ENCODE results near the gene TAP1. TPM values are rescaled to one million over a fixed set of nuclear protein-coding genes. Genes with fewer than 3 reads are reported as not detected.

Gene TAP1
- total and polyA plus RNA-seq, 2 donors (not counting 1 experiment from before 2014, with no cell fraction given) = 126 to 184 TPM

DNA sequence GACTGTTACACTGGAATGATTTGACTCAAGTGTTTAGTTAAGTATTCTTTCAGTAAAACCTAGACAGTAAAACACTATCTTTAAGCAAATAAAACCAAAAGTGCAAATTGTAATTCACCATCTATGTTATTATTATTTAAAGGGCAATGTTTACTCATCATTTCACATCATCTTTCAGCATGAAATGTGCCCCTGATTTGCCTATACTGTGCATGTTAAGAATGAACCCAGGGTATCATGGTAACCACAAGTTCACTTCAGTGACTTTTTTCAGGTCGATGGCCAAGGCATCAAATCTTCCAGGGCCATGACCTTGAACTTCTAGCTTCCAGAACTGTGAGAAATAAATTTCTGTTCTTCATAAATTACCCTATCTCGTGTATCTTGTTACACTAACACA lies 34.6 kb downstream of the TAP1 start:
- Histone ChIP-seq H2AFZ (ENCODE audit: insufficient read depth, low read depth, low read length, poor library complexity, severe bottlenecking) (no peak overlapping the region), H4K20me1 (ENCODE audit: control insufficient read depth, insufficient read depth, low read length, poor library complexity, severe bottlenecking) (peaks cover 1% of the 10 kb centered on the region), H3K4me3 (ENCODE audit: control extremely low read depth in 1 of 5, extremely low read depth in 1 of 5, insufficient read depth in 1 of 5, low read depth in 2 of 5, low read length in 4 of 5) (peak overlapping the region in 1 of 5 experiments; percentile 2), H3K79me2 (ENCODE audit: control insufficient read depth, insufficient read depth, low read length) (peaks cover 48% of the 10 kb centered on the region), H3K9me3 (ENCODE audit: control extremely low read depth in 1 of 3, control insufficient read depth in 2 of 3, insufficient read depth in 1 of 3, low read length in 2 of 3) (no peaks in the 10 kb centered on the region), H3K27ac (ENCODE audit: low read length in 2 of 2) (peak overlapping the region in 1 of 2 donors; percentile 11), H3K27me3 (replicated peaks in 1 of 4; ENCODE audit: control extremely low read depth in 1 of 4, control insufficient read depth in 3 of 4, insufficient read depth in 4 of 4, low read length in 3 of 4) (no peaks in the 10 kb centered on the region), H3K9ac (ENCODE audit: low read length) (no peak overlapping the region), H3K36me3 (replicated peaks in 1 of 2; ENCODE audit: control extremely low read depth in 1 of 2, control insufficient read depth in 1 of 2, extremely low read depth in 1 of 2, insufficient read depth in 2 of 2, low read length in 1 of 2) (peaks cover 0 to 13% of the 10 kb centered on the region in 2 experiments), H3K4me1 (ENCODE audit: control insufficient read depth in 2 of 2, insufficient read depth in 2 of 2, low read length in 2 of 2) (peaks cover 65% of the 10 kb centered on the region in 2 donors), H3K4me2 (replicated peaks; ENCODE audit: low read depth, low read length, poor library complexity, severe bottlenecking) (peak overlapping the region; percentile 26)
- POLR2A ChIA-PET = no interaction called here
- no peak for ATAC-seq (ENCODE audit: low read depth)
- CTCF ChIA-PET = interaction anchor here (1.4 to 4.1 kb wide), 4 partner anchors 9 to 50 kb away, joined by 4 to 24 read pairs (median 13); partner anchors contain the start of gene TAP2
- Mint-ChIP-seq H3K9me3 (ENCODE audit: insufficient read depth) (no peaks in the 10 kb centered on the region), H3K4me1 (peaks cover 75% of the 10 kb centered on the region), H3K27ac (peak overlapping the region; percentile 51), H3K27me3 (no peaks in the 10 kb centered on the region), H3K4me3 (peak overlapping the region; percentile 30)
- intact Hi-C loops (cut with micrococcal nuclease) = loop anchor here (5.0 to 10.0 kb wide), 2 partner anchors 48 to 126 kb away; partner anchors contain the start of gene HLA-DMB
- TF ChIP-seq, protein P1, sequence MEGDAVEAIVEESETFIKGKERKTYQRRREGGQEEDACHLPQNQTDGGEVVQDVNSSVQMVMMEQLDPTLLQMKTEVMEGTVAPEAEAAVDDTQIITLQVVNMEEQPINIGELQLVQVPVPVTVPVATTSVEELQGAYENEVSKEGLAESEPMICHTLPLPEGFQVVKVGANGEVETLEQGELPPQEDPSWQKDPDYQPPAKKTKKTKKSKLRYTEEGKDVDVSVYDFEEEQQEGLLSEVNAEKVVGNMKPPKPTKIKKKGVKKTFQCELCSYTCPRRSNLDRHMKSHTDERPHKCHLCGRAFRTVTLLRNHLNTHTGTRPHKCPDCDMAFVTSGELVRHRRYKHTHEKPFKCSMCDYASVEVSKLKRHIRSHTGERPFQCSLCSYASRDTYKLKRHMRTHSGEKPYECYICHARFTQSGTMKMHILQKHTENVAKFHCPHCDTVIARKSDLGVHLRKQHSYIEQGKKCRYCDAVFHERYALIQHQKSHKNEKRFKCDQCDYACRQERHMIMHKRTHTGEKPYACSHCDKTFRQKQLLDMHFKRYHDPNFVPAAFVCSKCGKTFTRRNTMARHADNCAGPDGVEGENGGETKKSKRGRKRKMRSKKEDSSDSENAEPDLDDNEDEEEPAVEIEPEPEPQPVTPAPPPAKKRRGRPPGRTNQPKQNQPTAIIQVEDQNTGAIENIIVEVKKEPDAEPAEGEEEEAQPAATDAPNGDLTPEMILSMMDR (IDR thresholded peaks at IDR 0.05) = no peak
- TF ChIP-seq EZH2 (IDR thresholded peaks at IDR 0.05; ENCODE audit: borderline replicate concordance, insufficient read depth, low read depth, low read length, poor library complexity, severe bottlenecking) = no peak
- WGBS (ENCODE audit: insufficient coverage) = 0% methylated on average over 1 of the region's 2 CpGs
- no peak for DNase-seq

GRCh38 chr6:32816746-32817204 lies 36.7 kb downstream of the TAP1 start, which contains the start of gene HLA-DOB:
Gene HLA-DOB (minus strand): TSS chr6:32817002. CDS start chr6:32816951, 51 bp downstream.
- ATAC-seq (ENCODE audit: low read depth) (peak; percentile 76), DNase-seq (peak; percentile 87)
- Histone ChIP-seq H3K9ac (ENCODE audit: low read length) (peak within 1 kb of the TSS; percentile 96), H2AFZ (ENCODE audit: insufficient read depth, low read depth, low read length, poor library complexity, severe bottlenecking) (peak within 1 kb of the TSS; percentile 11), H3K4me3 (ENCODE audit: control extremely low read depth in 1 of 5, extremely low read depth in 1 of 5, insufficient read depth in 1 of 5, low read depth in 2 of 5, low read length in 4 of 5) (peak within 1 kb of the TSS; percentile 91 to 97 (median 95)), H3K27me3 (replicated peaks in 1 of 4; ENCODE audit: control extremely low read depth in 1 of 4, control insufficient read depth in 3 of 4, insufficient read depth in 4 of 4, low read length in 3 of 4) (no peaks in the 10 kb centered on the region), H3K79me2 (ENCODE audit: control insufficient read depth, insufficient read depth, low read length) (peaks cover 68% of the 10 kb centered on the region), H3K36me3 (replicated peaks in 1 of 2; ENCODE audit: control extremely low read depth in 1 of 2, control insufficient read depth in 1 of 2, extremely low read depth in 1 of 2, insufficient read depth in 2 of 2, low read length in 1 of 2) (peaks cover 9 to 34% of the 10 kb centered on the region in 2 experiments), H4K20me1 (ENCODE audit: control insufficient read depth, insufficient read depth, low read length, poor library complexity, severe bottlenecking) (peaks cover 17% of the 10 kb centered on the region), H3K4me1 (ENCODE audit: control insufficient read depth in 2 of 2, insufficient read depth in 2 of 2, low read length in 2 of 2) (peaks cover 77 to 80% of the 10 kb centered on the region in 2 donors), H3K4me2 (replicated peaks; ENCODE audit: low read depth, low read length, poor library complexity, severe bottlenecking) (peak within 1 kb of the TSS; percentile 83), H3K9me3 (ENCODE audit: control extremely low read depth in 1 of 3, control insufficient read depth in 2 of 3, insufficient read depth in 1 of 3, low read length in 2 of 3) (no peaks in the 10 kb centered on the region), H3K27ac (ENCODE audit: low read length in 2 of 2) (peak within 1 kb of the TSS; percentile 92 to 98)
- ChIA-PET CTCF (interaction anchor here (0.7 to 1.0 kb wide), 6 partner anchors 9 to 51 kb away, joined by 3 to 10 read pairs (median 4); partner anchors contain the start of genes TAP1 and TAP2), POLR2A (interaction anchor here (1.0 kb wide), 4 partner anchors 21 to 136 kb away, joined by 3 to 4 read pairs (median 3); partner anchors contain the start of genes HLA-DMA, PSMB8 and PSMB9)
- Mint-ChIP-seq H3K4me3 (peak within 1 kb of the TSS; percentile 99), H3K27me3 (no peaks in the 10 kb centered on the region), H3K4me1 (peaks cover 90% of the 10 kb centered on the region), H3K27ac (peak within 1 kb of the TSS; percentile 99), H3K9me3 (ENCODE audit: insufficient read depth) (no peaks in the 10 kb centered on the region)
- no CpG with 5 or more reads among the region's 3 CpGs for WGBS (ENCODE audit: insufficient coverage)
- TF ChIP-seq EZH2 (IDR thresholded peaks at IDR 0.05; ENCODE audit: borderline replicate concordance, insufficient read depth, low read depth, low read length, poor library complexity, severe bottlenecking) = no peak
- TF ChIP-seq, protein P1 (IDR thresholded peaks at IDR 0.05) = no peak
- intact Hi-C loops (cut with micrococcal nuclease) = loop anchor here (1.0 to 10.0 kb wide), 5 partner anchors 19 to 128 kb away; partner anchors contain the start of genes HLA-DMB, TAP1 and TAP2
